ENCODE results near the gene GDPD5.

Gene GDPD5

GRCh38 chr11:75522286-75523044 lies 3.3 kb downstream of the GDPD5 start:
- DNase-seq (ENCODE audit: low read depth, low spot score): no peak
- H3K4me3 ChIP-seq (ENCODE audit: low read length): no peak overlapping the region

- no peak for DNase-seq (ENCODE audit: low read depth, low spot score)
- no peak overlapping the region for H3K4me3 ChIP-seq (ENCODE audit: low read length)
Observed at GRCh38 chr11:75520688-75521087, 5.1 kb downstream of the GDPD5 start.

DNA sequence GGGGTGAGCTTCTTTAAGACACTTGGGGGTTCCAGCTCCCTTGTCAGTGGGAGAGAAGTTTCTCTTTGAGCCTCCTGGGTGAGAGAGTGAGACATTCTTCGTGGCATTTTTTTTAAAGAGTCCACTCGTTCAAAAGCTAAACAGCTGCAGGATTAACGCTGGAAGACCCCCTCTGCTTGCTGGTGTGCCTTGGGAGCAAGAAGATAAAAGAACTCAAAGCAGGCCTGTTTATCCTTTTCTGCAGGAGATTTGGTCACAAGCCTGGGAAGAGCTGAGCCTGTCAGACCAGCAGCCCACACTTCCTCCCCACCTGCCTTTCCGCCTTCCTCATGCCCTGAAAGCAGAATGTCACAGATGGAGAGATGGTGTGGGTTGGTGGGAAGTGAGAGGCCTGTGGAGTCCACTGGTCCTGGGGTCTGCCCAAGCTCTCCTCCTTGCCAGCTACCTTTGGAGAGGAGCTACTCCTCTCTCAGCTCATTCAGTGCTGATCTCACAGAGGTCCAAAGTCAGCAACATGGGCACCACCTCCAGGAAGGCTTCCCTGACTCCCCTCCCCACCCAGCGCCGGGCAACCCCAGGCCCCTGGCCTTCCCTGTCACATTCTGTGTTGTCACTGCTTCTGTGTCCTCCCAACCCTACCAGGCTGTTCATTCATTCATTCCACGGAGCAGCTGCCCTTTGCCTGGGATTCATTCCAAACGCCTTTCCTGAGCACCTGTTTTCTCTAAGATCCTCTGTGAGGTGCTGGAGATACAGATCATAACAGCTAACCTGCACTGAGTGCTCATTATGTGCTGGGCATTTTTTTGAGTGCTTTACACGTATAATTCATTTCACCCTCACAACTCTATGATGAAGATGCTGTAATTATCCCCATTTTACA lies 6.7 kb downstream of the GDPD5 start:
- no peak for DNase-seq (ENCODE audit: low read depth, low spot score)
- no peak overlapping the region for H3K4me3 ChIP-seq (ENCODE audit: low read length)

DNA sequence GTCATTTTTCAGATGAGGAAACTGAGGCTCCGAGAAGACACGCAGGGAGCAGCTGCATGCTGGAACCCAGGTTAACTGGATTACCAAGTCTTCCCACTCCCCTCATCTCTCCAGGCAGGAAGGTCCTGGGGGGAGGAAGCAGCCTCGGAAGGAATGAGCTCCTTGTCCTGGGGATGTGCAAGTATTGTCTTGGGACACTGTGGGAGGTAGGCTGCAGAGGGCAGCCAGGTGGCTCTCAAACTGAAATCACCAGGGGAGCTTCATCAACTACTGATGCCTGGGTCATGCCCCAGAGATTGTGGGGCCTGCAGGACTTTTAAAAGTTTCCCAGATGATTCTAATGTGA lies 7.6 kb downstream of the GDPD5 start:
- H3K4me3 ChIP-seq (ENCODE audit: low read length): no peak overlapping the region
- no peak for DNase-seq (ENCODE audit: low read depth, low spot score)

DNA sequence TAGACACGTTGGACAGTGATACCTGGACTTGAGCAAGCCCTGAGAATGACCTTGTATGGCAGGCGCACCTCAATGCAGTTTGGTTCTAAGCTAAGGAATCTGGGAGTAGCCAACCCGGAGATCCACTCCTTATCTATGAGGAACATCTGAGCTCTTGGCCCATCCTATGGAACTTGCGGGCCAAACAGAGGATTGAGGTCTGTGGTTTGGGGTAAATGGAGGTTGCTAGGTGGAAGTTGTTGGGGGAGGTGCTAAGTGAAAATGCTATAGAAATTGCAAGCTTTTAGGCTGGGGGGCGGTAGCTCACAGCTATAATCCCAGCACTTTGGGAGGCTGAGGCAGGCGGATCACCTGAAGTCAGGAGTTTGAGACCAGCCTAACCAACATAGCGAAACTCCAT lies 8.9 kb downstream of the GDPD5 start:
- DNase-seq (ENCODE audit: low read depth, low spot score): peak; percentile 48
- H3K4me3 ChIP-seq (ENCODE audit: low read length): no peak overlapping the region

DNA sequence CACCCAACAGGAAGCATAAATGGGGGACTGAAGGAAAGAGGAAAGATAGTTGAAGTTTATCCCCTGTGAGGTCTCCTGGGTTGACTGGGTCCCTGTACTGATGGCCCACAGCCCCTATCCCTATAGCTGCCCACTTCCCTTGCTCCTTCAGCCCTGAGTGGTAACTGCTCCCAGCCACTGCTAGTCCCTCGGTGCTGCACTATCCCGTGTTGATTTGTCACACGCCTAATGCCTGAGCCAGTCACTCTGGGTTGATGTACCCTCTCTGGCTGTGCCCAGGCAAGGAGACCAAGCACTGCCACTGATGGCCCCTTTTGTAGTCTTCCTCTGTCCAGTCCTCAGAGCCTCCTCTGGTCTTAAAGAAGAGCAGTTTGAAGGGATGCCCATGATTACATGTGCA lies 9.6 kb downstream of the GDPD5 start:
- no peak overlapping the region for H3K4me3 ChIP-seq (ENCODE audit: low read length)
- DNase-seq (ENCODE audit: low read depth, low spot score): no peak

GRCh38 chr11:75514596-75514995 lies 11.1 kb downstream of the GDPD5 start:
- no peak for DNase-seq (ENCODE audit: low read depth, low spot score)
- no peak overlapping the region for H3K4me3 ChIP-seq (ENCODE audit: low read length)

GRCh38 chr11:75513250-75513649 lies 12.5 kb downstream of the GDPD5 start:
- DNase-seq (ENCODE audit: low read depth, low spot score): no peak
- no peak overlapping the region for H3K4me3 ChIP-seq (ENCODE audit: low read length)

- no peak for DNase-seq (ENCODE audit: low read depth, low spot score)
- no peak overlapping the region for H3K4me3 ChIP-seq (ENCODE audit: low read length)
Observed at GRCh38 chr11:75510723-75511019, 15.1 kb downstream of the GDPD5 start.

- H3K4me3 ChIP-seq (ENCODE audit: low read length): no peak overlapping the region
- DNase-seq (ENCODE audit: low read depth, low spot score): no peak
Observed at GRCh38 chr11:75510004-75510722, 15.6 kb downstream of the GDPD5 start.

- no peak overlapping the region for H3K4me3 ChIP-seq (ENCODE audit: low read length)
- no peak for DNase-seq (ENCODE audit: low read depth, low spot score)
Observed at GRCh38 chr11:75509020-75509720, 16.6 kb downstream of the GDPD5 start.

DNA sequence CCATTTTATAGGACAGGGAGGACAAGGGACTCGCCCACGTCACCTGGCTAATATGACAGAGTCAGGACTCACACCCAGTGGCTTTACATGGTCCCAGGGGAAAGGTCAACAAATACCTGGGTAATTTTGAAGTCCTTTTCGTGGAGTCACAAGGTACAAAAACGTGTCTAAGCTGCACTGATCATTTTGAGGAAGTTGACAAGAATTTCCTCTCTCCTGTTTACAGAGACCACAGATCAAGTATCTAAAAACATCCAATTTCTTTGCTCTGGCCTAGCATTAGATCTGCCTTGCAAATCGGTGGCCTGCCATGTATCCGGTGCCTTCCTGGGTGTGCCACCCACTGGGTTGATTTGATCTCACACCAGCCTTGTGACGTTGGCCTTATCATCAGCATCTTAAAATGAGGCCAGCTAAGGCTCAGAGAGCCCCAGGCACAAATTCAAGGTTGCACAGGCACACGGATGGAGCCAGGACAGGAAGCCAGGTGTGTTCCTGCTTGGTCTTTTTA lies 17.6 kb downstream of the GDPD5 start:
- no peak overlapping the region for H3K4me3 ChIP-seq (ENCODE audit: low read length)
- DNase-seq (ENCODE audit: low read depth, low spot score): peak; percentile 69

DNA sequence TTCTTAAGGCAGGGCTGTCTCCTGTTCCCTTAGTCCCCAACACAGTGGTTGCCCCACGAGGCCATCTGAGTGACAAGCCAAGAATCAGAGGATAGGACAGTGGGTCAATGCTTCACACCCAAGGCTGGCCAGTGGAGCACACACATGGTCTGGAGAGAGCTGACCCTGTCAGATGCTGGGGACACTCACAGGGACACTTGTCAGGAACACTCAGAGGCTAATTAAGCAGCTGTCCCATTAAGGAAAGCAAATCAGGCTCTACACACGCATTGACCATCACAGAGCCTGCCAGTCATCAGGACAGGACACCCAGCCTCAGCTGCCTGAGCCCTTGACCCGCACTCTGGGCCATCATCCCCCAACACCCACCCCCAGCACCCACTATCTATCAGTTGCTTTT lies 18.2 kb downstream of the GDPD5 start:
- H3K4me3 ChIP-seq (ENCODE audit: low read length): no peak overlapping the region
- no peak for DNase-seq (ENCODE audit: low read depth, low spot score)

- DNase-seq (ENCODE audit: low read depth, low spot score): no peak
- H3K4me3 ChIP-seq (ENCODE audit: low read length): no peak overlapping the region
Observed at GRCh38 chr11:75506827-75507226, 18.9 kb downstream of the GDPD5 start.

DNA sequence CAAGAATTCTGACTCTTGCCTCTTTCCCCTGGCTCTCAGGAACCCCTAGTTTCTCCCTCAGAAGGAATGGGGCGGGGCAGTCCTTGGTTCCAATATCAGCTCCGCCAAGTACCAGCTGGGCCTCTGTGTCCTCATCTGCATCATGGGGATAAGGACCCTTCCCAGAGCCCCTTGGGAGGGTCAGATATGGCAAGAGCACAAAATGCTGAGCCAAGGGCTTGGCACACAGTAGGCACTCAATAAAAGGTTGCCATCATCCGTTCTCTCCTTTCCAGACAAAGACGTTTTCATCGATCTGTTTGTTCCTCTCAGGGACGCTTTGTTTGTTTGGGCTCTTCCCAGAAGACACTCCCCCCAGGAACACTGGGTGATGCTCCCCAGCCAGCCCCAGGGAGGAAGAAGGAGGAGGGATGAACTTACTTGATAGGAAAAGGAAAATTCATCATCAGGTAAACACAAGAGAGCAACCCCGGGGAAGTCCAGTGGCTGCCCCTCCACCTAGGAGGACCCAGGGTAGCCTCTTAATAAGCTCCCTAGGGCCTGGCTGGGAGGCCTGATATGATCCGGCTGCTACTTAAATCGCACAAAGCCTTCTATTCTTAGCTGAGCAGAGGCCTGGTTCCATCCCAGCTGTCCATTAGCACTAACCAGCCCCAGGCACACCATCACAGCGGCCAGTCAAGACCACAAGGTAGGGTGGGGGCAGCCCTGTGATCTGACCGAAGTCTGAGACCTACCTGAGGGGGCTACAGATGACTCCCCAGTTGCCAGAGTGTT lies 19.6 kb downstream of the GDPD5 start:
- no peak for DNase-seq (ENCODE audit: low read depth, low spot score)
- no peak overlapping the region for H3K4me3 ChIP-seq (ENCODE audit: low read length)

GRCh38 chr11:75504501-75504900 lies 21.2 kb downstream of the GDPD5 start:
- DNase-seq (ENCODE audit: low read depth, low spot score): no peak
- no peak overlapping the region for H3K4me3 ChIP-seq (ENCODE audit: low read length)

DNA sequence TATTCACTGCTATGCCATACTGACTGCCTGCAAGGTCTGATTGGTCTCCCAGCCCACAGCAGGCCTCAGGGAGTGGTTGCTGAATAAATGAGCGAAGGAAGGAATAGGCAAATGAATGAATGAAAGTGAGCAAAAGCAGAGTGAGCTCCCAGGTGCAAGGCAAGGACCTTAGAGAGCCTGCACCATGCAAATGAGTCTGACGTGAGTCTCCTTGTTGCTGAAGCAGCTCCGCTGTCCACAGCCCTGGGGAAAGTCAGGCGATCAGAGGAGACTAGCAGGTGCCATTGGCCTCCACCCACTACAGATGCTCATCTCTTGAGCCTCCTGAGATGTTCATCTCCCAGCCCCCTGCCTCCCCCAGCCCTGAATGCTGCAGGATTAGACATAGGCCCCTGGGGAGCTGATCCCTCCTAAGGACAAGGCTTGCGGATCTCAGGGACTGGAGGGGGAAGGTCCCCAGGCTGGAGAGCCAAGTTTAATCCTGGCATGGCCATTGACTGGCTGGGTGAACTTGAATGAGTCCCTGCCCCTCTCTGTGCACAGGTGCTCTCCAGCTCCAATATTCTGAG lies 22.1 kb downstream of the GDPD5 start:
- DNase-seq (ENCODE audit: low read depth, low spot score): no peak
- no peak overlapping the region for H3K4me3 ChIP-seq (ENCODE audit: low read length)

DNA sequence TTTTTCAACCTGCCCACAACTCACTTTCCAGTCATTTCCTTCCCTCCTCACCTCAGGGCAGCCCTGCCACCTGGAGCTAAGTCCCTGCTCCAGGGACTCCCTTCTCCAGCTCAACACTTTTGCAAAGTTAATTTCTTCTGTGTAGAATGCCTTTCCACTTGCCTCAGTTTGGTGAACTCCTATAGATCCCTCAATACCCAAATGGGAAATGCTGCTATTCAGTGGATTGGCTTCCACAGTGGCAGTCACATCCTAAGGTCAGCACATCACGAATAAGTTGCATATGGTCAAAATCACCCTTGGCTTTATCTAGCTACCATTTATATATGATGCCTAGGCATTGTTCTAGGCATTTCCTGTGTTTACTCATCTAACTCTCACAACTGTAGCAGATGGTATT lies 23.6 kb downstream of the GDPD5 start:
- no peak for DNase-seq (ENCODE audit: low read depth, low spot score)

More for the DNA sequence above, 23.6 kb downstream of the GDPD5 start:
- H3K4me3 ChIP-seq (ENCODE audit: low read length): no peak overlapping the region

Data from Jurkat, Clone E6-1 (cell line).